Nephron (organoid): ENCODE results near the gene ZNF407.

Source experiments
- H3K27ac Mint-ChIP-seq, 3 experiments: 2 replicates each; pipeline ENCODE4 v1.8.0; 2020; ENCODE audit warnings: mixed read lengths in 3 of 3, mild to moderate bottlenecking in 2 of 3, moderate library complexity in 1 of 3
- H3K27me3 Mint-ChIP-seq: 2 replicates; pipeline ENCODE4 v1.8.0; 2021; ENCODE audit warnings: low read depth, mild to moderate bottlenecking, moderate library complexity, mixed read lengths
- H3K36me3 Mint-ChIP-seq: 2 replicates; pipeline ENCODE4 v1.8.0; 2020; ENCODE audit warnings: low read depth, mixed read lengths
- H3K4me1 Mint-ChIP-seq: 2 replicates; pipeline ENCODE4 v1.8.0; 2020; ENCODE audit warnings: mixed read lengths
- H3K4me3 Mint-ChIP-seq, 3 experiments: 2 replicates each; pipeline ENCODE4 v1.8.0; 2020; ENCODE audit warnings: mild to moderate bottlenecking in 3 of 3, mixed read lengths in 3 of 3, moderate library complexity in 2 of 3
- H3K9me3 Mint-ChIP-seq: 2 replicates; pipeline ENCODE4 v1.8.0; 2020; ENCODE audit warnings: mixed read lengths
- TF ChIP-seq, protein P1 (sequence below), 3 experiments: fragments of 200-600 bp; sonication (generic); IDR thresholded peaks; one replicate each; pipeline ENCODE4 v1.5.0; 2021; ENCODE audit warnings: antibody characterized with exemption in 3 of 3; ENCODE audit not compliant: unreplicated experiment in 3 of 3

ZNF407 gene

DNA sequence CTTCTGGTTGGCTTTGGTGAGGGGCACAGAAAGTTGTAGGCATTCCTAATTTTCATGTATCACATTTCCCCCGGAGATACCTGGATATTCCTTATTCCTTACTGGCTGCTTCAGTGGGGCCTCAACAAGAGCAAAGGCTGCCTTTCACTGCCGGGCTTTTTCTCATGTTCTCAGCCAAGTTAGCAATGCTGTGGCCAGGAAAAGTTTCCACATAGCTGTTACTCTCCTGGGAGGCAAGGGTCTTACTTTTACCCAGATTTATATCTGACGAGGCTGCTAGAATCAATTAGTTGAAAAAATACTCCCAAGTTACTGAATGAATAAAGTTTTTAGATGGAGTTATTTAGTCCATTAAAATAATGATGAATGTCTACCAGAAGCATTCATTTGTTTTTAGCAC, 230.5 kb downstream of the ZNF407 start:
- no peaks in the 10 kb centered on the region for H3K4me1 Mint-ChIP-seq
- H3K4me3 Mint-ChIP-seq, result no peak overlapping the region
- peaks cover 8% of the 10 kb centered on the region for H3K36me3 Mint-ChIP-seq
- H3K9me3 Mint-ChIP-seq, result peaks cover 2% of the 10 kb centered on the region
- H3K27ac Mint-ChIP-seq, result no peak overlapping the region
- no peaks in the 10 kb centered on the region for H3K27me3 Mint-ChIP-seq
- TF ChIP-seq, protein P1, sequence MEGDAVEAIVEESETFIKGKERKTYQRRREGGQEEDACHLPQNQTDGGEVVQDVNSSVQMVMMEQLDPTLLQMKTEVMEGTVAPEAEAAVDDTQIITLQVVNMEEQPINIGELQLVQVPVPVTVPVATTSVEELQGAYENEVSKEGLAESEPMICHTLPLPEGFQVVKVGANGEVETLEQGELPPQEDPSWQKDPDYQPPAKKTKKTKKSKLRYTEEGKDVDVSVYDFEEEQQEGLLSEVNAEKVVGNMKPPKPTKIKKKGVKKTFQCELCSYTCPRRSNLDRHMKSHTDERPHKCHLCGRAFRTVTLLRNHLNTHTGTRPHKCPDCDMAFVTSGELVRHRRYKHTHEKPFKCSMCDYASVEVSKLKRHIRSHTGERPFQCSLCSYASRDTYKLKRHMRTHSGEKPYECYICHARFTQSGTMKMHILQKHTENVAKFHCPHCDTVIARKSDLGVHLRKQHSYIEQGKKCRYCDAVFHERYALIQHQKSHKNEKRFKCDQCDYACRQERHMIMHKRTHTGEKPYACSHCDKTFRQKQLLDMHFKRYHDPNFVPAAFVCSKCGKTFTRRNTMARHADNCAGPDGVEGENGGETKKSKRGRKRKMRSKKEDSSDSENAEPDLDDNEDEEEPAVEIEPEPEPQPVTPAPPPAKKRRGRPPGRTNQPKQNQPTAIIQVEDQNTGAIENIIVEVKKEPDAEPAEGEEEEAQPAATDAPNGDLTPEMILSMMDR (IDR thresholded peaks at IDR 0.05; ENCODE audit: unreplicated experiment in 3 of 3), result no peak

DNA sequence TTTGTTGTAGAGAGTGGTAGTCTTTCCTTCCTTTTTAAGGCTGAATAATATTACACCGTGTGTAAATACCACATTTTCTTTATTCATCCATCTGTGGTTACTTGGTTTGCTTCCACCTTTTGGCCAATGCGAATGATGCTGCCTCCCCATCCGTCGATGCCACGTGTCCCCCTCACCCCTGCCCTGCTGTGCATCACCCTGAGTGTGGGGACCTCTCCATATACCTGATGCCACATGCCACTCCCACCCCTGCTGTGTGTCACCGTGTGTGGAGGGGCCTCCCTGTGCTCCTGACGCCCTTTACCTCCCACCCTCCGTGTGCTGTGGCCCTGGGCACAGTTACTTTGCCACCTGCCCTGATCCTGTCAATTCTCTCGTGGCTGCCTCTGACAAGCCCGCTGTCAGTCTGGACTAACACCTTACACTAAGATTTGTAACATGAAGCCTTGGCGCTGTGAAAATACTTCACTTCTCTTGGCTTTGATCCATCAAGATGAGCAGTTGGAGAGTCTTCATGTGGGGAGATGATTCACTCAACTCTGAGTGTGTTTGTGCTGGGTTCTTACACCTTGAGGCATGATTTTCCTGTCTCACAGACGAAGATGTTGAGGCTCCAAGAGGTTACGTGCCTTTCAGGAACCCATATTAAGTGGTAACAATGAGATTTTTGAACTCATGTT, 234.0 kb downstream of the ZNF407 start:
- TF ChIP-seq, protein P1 (IDR thresholded peaks at IDR 0.05; ENCODE audit: unreplicated experiment in 3 of 3), result no peak
- H3K27ac Mint-ChIP-seq, result no peak overlapping the region
- no peaks in the 10 kb centered on the region for H3K9me3 Mint-ChIP-seq
- no peaks in the 10 kb centered on the region for H3K36me3 Mint-ChIP-seq
- no peaks in the 10 kb centered on the region for H3K4me1 Mint-ChIP-seq
- H3K4me3 Mint-ChIP-seq, result no peak overlapping the region
- H3K27me3 Mint-ChIP-seq, result no peaks in the 10 kb centered on the region

DNA sequence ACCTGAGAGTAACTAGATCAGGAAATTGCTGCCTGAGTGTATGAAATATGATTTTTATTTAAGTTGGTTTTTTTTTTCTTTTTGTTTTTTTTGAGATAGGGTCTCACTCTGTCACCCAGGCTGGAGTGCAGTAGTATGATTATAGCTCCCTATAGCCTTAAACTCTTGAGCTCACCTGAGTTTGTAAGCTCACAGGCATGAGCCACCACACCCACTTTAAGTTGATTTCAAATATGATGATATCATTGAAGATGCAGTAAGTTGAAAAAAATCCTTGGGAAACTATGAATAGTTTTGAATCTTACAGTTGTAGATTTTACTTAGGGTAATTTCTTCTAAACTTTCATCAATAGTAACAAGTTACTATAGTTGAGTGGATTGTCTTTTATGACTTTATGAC, 234.7 kb downstream of the ZNF407 start:
- Mint-ChIP-seq H3K27ac (no peak overlapping the region), H3K4me1 (no peaks in the 10 kb centered on the region), H3K27me3 (no peaks in the 10 kb centered on the region), H3K36me3 (no peaks in the 10 kb centered on the region), H3K4me3 (no peak overlapping the region), H3K9me3 (no peaks in the 10 kb centered on the region)
- TF ChIP-seq, protein P1 (IDR thresholded peaks at IDR 0.05; ENCODE audit: unreplicated experiment in 3 of 3), result no peak

DNA sequence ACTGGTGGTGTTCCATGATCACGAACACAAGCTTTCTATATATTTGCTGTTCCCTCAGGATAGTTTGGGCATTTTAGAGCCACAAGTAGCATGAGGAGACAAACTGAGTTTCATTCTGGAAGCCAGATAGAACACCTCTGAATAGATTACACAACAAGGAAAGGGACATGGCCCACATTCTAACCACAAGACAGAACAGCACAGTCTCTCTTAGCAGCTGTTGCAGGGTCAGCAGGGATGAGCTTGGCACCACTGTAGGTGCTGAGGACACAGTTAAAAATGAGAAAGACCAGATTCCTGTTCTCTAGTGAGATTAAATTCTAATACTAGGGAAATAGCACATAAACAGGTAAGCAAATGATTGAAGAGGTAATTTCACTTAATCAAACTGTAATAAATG, 235.3 kb downstream of the ZNF407 start:
- Mint-ChIP-seq H3K9me3 (no peaks in the 10 kb centered on the region), H3K4me3 (no peak overlapping the region), H3K36me3 (no peaks in the 10 kb centered on the region), H3K27me3 (no peaks in the 10 kb centered on the region), H3K4me1 (no peaks in the 10 kb centered on the region), H3K27ac (no peak overlapping the region)
- TF ChIP-seq, protein P1 (IDR thresholded peaks at IDR 0.05; ENCODE audit: unreplicated experiment in 3 of 3), result no peak

DNA sequence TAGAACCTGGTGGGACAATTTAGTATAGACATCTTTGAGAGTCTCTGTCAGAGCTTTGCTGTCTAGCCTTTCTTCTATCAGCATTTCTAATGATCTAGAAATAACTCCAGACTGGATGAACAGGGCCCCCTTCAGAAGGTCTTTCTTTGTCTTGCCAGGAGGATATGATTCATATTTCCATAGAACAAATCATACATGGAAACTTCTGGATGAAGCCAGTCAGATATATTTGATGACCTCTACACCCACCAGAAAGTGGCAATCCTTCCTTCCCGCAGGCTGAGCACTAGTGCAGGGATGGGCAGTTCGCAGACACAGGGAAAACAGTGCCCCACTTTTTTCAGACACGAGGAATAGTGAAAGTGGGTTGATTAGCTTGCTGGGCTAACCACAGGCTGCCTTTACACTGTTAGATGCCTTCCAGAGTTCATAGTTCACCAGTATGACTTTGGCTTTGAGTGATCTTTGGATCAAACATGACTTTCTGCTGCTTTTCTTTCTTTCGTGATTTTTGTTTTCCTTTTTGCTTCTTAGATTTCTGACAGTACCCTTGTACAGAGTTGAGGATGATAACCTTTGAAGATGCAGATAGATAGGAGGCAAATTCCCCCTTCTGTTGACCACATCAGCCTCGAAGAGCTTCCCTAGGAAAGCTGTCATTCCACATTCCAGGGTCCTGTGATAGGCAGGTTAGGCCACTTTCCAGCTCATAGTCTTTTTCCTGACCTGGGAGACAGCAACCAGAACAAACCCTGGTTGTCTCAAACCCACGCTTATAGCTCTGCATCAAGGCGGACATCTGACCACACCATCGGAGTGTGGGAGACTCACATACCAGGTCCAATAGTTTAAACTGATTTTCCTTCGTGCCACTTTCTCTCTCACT, 237.0 kb downstream of the ZNF407 start:
- Mint-ChIP-seq H3K4me3 (no peak overlapping the region), H3K4me1 (no peaks in the 10 kb centered on the region), H3K9me3 (no peaks in the 10 kb centered on the region), H3K27ac (no peak overlapping the region), H3K36me3 (no peaks in the 10 kb centered on the region), H3K27me3 (no peaks in the 10 kb centered on the region)
- TF ChIP-seq, protein P1 (IDR thresholded peaks at IDR 0.05; ENCODE audit: unreplicated experiment in 3 of 3), result no peak
